DOHH2 (cell line): ENCODE results near the gene MXRA5.

Experiments used
- H3F3A ChIP-seq: fragments of 200-600 bp; sonication (generic), shearing (Covaris generic); 2 replicates; pipeline ENCODE4 v1.6.0; 2016; ENCODE audit warnings: antibody characterized with exemption, mild to moderate bottlenecking; ENCODE audit not compliant: control insufficient read depth, insufficient read depth
- H3K27ac ChIP-seq: fragments of 200-600 bp; sonication (generic); 2 replicates; pipeline ENCODE4 v1.5.1; 2014; ENCODE audit warnings: low read depth, mild to moderate bottlenecking, low read length, moderate library complexity
- H3K27me3 ChIP-seq: fragments of 200-600 bp; sonication (generic); 2 replicates; pipeline ENCODE4 v1.6.1; 2014; ENCODE audit warnings: mild to moderate bottlenecking, low read length, mixed read lengths; ENCODE audit not compliant: control insufficient read depth
- H3K36me3 ChIP-seq: fragments of 200-600 bp; sonication (generic); 2 replicates; pipeline ENCODE4 v1.6.1; 2014; ENCODE audit warnings: mild to moderate bottlenecking, low read length, moderate library complexity, mixed read lengths; ENCODE audit not compliant: control insufficient read depth
- H3K4me1 ChIP-seq: fragments of 200-600 bp; sonication (generic); 2 replicates; pipeline ENCODE4 v1.6.1; 2014; ENCODE audit warnings: mild to moderate bottlenecking, low read length, mixed read lengths; ENCODE audit not compliant: control insufficient read depth
- H3K4me2 ChIP-seq: fragments of 200-600 bp; sonication (generic); 2 replicates; pipeline ENCODE4 v1.6.0; 2014; ENCODE audit warnings: mild to moderate bottlenecking, low read length, moderate library complexity
- H3K4me3 ChIP-seq: fragments of 200-600 bp; sonication (generic); 2 replicates; pipeline ENCODE4 v1.5.1; 2014; ENCODE audit warnings: mild to moderate bottlenecking, low read length, mixed read lengths
- H3K79me2 ChIP-seq: fragments of 200-600 bp; sonication (generic); 2 replicates; pipeline ENCODE4 v1.6.1; 2014; ENCODE audit warnings: mild to moderate bottlenecking, low read length, mixed read lengths; ENCODE audit not compliant: control insufficient read depth
- H3K9me2 ChIP-seq: fragments of 200-600 bp; sonication (generic); replicated peaks from 2 replicates; pipeline ENCODE4 v1.6.1; 2014; ENCODE audit warnings: mild to moderate bottlenecking, low read length, mixed read lengths; ENCODE audit not compliant: control insufficient read depth
- H3K9me3 ChIP-seq: fragments of 200-600 bp; sonication (generic); 2 replicates; pipeline ENCODE4 v1.6.1; 2014; ENCODE audit warnings: antibody characterized with exemption, low read length, mixed read lengths; ENCODE audit not compliant: control insufficient read depth, insufficient read depth
- H4K20me1 ChIP-seq: fragments of 200-600 bp; sonication (generic); 2 replicates; pipeline ENCODE4 v1.6.0; 2014; ENCODE audit warnings: low read depth, mild to moderate bottlenecking, antibody characterized with exemption, low read length, moderate library complexity; ENCODE audit not compliant: control insufficient read depth, insufficient read depth
- EZH2phosphoT487 ChIP-seq: fragments of 200-600 bp; sonication (generic); IDR thresholded peaks from 2 replicates; pipeline ENCODE4 v1.6.1; 2017; ENCODE audit warnings: borderline replicate concordance, mild to moderate bottlenecking, antibody characterized with exemption, low read length, moderate library complexity, mixed read lengths
- TF ChIP-seq, protein P1 (sequence below): fragments of 200-600 bp; sonication (generic); IDR thresholded peaks from one replicate; pipeline ENCODE4 v1.5.1; 2014; ENCODE audit warnings: antibody characterized with exemption, mild to moderate bottlenecking, low read depth, low read length; ENCODE audit not compliant: poor library complexity, severe bottlenecking

Gene MXRA5

DNA sequence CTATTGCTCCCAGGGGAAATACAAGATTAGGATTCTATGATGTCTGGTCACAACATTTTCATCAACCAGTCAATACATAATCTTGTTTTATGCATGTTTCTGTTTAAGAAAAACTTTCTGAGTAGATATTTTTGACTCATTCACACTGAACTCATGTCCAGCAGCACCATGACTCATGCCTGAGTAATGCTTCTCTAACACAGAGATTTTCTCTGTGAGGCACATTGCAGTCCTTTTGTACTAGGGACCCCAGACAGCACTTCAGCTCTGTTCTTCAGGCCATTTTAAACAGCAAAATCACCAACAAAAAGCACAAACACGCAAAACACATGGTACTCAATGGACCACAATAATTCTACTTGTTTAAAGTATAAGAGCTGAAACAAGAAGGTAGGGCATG is 83.6 kb downstream of the MXRA5 start:
- H3K4me3 ChIP-seq = no peak overlapping the region
- no peaks in the 10 kb centered on the region for H3K9me2 ChIP-seq
- no peaks in the 10 kb centered on the region for H3F3A ChIP-seq
- H4K20me1 ChIP-seq = no peaks in the 10 kb centered on the region
- H3K79me2 ChIP-seq = no peaks in the 10 kb centered on the region
- TF ChIP-seq, protein P1, sequence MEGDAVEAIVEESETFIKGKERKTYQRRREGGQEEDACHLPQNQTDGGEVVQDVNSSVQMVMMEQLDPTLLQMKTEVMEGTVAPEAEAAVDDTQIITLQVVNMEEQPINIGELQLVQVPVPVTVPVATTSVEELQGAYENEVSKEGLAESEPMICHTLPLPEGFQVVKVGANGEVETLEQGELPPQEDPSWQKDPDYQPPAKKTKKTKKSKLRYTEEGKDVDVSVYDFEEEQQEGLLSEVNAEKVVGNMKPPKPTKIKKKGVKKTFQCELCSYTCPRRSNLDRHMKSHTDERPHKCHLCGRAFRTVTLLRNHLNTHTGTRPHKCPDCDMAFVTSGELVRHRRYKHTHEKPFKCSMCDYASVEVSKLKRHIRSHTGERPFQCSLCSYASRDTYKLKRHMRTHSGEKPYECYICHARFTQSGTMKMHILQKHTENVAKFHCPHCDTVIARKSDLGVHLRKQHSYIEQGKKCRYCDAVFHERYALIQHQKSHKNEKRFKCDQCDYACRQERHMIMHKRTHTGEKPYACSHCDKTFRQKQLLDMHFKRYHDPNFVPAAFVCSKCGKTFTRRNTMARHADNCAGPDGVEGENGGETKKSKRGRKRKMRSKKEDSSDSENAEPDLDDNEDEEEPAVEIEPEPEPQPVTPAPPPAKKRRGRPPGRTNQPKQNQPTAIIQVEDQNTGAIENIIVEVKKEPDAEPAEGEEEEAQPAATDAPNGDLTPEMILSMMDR = no peak
- TF ChIP-seq EZH2phosphoT487 = no peak
- H3K27me3 ChIP-seq = no peaks in the 10 kb centered on the region
- no peaks in the 10 kb centered on the region for H3K36me3 ChIP-seq
- no peaks in the 10 kb centered on the region for H3K4me1 ChIP-seq
- H3K27ac ChIP-seq = no peak overlapping the region
- H3K9me3 ChIP-seq = no peaks in the 10 kb centered on the region
- no peak overlapping the region for H3K4me2 ChIP-seq
